Head of caudate nucleus (tissue), 42 donors: ENCODE measurements around the gene CNTNAP2.

Experiments used
- DNase-seq, 42 donors: peaks; one replicate each; pipeline versions ENCODE4 v3.0.0 to v3.0.0-alpha.2; 2020 to 2021; ENCODE audit warnings: mixed read lengths in 7 of 42
- intact Hi-C: fragments of 100-400 bp; cut with DNase I; formaldehyde crosslinking; loops from one replicate; pipeline ENCODE4 v1.15.0; 2022

Gene CNTNAP2

DNA sequence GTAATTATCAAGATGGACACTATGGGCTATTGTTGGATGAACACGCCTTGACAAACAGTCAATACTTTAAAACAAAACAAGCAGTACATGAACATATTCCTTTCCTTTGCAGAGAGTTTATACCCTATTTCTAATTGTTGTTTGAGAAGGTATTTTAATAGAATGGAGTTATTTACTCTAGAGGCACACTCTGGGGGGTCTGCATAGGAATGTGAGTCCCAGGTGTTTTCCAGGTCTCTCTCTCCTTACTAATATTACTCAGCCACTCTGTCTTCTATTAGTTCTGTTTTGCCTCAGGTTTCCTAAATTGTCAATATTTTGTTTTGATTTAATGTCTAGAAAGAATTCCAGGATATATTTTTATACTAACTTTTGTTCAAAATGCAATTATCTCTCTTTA, 1091.4 kb downstream of the CNTNAP2 start:
- intact Hi-C loops: no loop called here
- DNase-seq: no peak

- no peak for DNase-seq
- intact Hi-C loops: no loop called here
Observed at GRCh38 chr7:147231275-147231674, 1114.7 kb downstream of the CNTNAP2 start.

DNA sequence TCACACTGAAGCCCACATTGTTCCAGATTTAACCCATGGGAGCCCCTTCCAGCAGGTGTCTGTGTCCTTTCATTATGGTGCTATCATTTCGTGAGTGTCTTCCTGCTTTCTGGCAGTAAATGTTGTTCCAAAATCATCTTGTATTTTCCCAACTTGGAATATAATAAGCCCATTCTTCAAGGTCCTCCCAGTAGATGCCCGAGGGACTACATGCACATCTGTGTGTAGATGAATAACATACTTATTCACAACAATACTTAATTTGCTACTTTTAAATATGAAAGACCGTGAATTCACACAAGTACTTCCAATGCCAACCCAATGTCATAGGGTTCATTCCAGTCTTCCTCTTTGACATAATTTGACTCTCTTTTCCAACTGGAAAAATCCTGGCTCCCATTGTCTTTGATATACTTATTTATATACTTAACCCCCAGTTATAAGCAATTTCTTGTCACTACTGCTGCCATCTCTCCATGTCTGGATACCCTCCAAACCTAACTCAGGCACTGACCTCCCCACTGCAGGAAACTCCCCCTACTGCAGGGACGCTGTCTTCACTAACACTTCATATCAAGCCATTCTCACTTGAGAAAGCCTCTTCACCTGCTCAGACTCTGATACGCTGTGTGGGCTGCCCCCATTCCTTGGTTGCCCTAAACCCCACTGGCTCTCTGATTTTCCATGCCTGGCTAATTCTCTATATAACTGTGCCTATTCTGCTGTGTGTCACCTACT, 1119.2 kb downstream of the CNTNAP2 start:
- DNase-seq: no peak
- intact Hi-C loops: no loop called here

DNA sequence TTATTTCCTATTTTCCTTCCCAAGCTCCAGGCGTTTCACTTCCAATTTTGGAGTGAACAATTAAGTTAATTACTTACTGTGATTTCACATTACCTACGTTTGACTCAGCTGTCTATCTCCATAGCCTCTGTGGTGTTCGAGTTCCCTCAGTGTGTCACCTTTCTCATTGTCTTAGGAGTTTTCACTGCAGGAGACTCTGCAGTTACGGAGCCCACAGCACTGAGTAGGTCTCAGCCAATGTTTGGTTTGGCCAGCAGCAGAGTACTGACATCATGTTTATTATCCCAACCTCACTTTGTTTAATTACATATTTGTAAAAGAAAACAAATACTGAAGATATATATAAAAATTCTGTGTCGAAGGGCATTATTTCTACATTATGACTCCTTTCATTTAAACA, 1123.9 kb downstream of the CNTNAP2 start:
- no peak for DNase-seq
- intact Hi-C loops: no loop called here

GRCh38 chr7:147245274-147245673, 1128.7 kb downstream of the CNTNAP2 start:
- DNase-seq: peak; percentile 6 to 83 (median 50)
- intact Hi-C loops: no loop called here

DNA sequence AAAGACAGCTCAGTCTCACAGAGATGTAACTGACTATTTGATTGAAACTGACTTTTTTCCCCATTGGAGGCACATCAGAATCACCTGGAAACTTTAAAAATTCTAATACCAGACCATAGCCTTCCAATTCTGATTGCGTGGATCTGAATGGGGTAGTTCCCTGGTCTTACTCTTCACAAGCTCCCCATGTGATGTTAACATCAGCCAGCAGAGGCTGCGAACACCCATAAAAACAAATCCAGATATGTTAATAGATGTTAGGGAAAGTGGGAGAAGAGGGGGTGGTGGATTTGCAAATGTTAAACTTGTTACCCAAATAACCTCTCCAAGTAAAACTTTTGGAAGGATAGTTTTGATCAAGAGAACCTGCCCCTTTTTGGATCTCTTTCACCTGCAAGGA, 1133.4 kb downstream of the CNTNAP2 start:
- intact Hi-C loops: no loop called here
- peak in 5 of 42 donors; percentile 6 to 43 (median 12) for DNase-seq

DNA sequence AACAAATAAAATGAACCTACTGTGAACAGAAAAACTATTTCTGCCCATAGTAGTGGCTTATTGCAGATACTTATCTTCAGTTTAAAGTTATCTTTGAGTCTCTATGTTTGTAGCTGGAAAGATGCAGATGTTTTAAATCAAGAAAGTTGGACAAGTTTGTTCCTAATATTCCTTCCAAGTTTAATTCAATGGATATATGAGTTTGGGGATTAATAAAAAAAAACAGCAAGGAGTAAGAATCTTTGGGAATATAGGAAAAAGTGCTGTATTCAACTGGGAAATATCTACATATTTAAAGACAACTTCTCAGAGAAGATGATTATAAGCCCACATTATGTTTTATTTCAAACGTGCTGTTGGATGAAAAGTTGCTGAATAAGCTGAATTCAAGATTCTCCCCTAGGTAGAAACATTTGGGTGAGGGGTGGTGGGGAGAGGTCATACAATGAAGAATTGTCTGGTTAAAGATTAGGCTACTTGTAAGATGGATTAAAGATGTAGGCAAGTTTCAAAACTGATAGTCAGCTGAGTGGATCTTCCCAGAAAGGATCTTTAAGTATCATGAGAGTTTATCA, 1135.2 kb downstream of the CNTNAP2 start:
- no peak for DNase-seq
- intact Hi-C loops: no loop called here

GRCh38 chr7:147261693-147262092, 1145.1 kb downstream of the CNTNAP2 start:
- intact Hi-C loops: no loop called here
- DNase-seq: no peak

GRCh38 chr7:147265528-147265927, 1148.9 kb downstream of the CNTNAP2 start:
- no peak for DNase-seq
- intact Hi-C loops: no loop called here

- intact Hi-C loops: no loop called here
- DNase-seq: no peak
Observed at GRCh38 chr7:147276106-147276505, 1159.5 kb downstream of the CNTNAP2 start.

DNA sequence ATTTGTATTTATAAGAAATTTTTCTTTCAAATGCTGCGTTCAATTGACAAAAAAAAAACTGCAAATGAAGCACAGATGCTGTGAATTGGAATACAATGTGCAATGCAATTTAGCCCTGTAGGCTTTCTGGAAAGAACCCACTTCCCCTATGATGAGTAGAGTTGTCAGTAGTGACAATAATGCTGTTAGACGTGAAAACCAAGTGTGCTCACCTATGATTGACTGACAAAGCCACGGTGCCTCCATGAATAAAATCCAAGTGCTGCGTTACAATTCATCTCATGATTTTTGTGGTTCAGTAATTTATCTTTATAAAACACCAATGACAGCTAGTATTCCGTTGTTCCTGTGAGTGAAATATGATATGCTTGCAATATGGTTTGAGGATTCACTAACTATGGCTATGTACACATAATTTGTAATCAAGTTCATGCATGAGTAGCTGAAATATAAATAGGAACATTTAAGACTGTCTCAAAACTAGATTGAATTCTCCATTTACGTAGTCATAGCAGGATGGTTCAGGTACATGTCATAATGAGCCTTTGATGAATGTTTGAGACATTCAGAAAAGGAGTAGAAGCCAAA, 1160.3 kb downstream of the CNTNAP2 start:
- no peak for DNase-seq
- intact Hi-C loops: no loop called here

DNA sequence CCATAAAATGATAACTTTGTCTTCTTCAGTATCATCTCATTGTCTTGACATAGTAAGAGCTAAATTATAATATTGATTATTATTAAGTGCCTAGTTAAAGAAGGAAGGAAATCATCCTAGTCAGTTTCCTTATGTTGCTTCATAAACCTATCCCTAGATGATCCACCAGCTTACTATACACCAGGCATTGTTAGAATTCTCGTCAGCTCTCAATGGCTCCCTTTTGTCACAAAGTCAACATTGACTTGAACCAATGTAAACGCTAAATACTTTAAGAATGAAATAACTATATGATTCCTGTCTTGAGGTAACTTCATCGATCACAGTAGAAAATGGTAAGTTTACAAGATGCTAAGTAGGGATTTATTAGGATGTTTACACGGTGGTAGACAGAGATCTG, 1162.9 kb downstream of the CNTNAP2 start:
- intact Hi-C loops: no loop called here
- DNase-seq: peak in 2 of 42 donors; percentile 7 to 9

DNA sequence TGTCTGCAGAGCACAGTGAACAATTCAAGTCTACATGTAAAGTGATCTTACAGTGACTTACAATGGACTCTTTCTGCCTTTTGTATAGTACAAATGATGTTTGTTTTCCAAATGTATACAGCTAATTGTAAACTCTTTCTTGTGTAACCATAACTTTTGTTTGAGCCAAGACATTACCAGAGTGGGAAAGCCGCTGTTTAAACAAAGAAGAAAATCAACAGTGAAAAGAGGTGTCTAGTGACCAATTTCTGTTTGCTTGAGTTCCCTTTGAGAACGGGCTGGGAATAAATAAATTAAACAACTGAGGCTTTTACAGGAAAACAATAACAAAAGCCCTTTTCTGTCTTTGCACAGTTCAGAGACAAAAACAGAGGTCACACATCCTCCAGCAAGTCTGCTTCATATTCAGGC, 1163.4 kb downstream of the CNTNAP2 start:
- DNase-seq: peak in 11 of 42 donors; percentile 7 to 54 (median 17)
- intact Hi-C loops: no loop called here

GRCh38 chr7:147282204-147282603, 1165.6 kb downstream of the CNTNAP2 start:
- no peak for DNase-seq
- intact Hi-C loops: no loop called here

GRCh38 chr7:147296201-147296600, 1179.6 kb downstream of the CNTNAP2 start:
- intact Hi-C loops: no loop called here
- no peak for DNase-seq

- intact Hi-C loops: no loop called here
- DNase-seq: no peak
Observed at GRCh38 chr7:147296986-147297385, 1180.4 kb downstream of the CNTNAP2 start.

GRCh38 chr7:147298611-147299043, 1182.0 kb downstream of the CNTNAP2 start:
- DNase-seq: no peak
- intact Hi-C loops: no loop called here

- intact Hi-C loops: no loop called here
- no peak for DNase-seq
Observed at GRCh38 chr7:147300293-147300692, 1183.7 kb downstream of the CNTNAP2 start.

DNA sequence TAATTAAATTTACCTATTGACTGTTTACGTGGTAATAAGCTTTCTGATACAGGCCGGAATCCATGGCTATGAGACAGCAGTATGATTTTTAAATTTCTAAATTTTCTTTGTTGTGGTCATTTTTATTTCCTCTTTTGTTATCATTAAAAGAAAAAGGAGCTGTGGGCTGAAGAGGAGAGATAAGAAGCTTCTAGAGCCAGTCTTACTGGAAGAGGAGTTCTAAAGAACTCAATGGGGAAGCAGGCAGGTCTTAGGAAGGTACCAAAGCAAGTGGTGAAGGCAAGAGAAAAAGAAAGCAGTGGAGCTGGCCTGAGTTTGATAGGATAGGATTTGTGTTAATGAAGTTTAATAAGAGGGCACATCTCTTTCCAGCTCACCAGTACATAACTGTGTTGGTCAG, 1187.8 kb downstream of the CNTNAP2 start:
- no peak for DNase-seq
- intact Hi-C loops: no loop called here

DNA sequence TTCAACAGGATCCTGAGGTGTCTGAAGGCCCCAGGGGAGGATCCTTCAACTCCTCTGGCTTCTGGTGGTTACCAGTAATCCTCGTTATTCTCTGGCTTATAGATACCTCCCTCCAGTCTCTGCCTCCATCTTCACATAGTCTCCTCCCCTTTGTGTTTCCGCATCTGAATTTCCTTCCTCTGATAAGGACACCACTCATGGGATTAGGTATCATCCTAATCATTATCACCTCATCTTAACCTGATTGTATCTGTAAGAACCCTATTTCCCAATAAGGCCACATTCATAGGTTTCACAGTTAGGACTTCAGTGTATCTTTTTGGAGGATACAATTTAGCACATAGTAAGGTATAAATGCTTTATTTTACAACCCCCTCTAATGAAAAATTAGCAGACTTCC, 1189.2 kb downstream of the CNTNAP2 start:
- intact Hi-C loops: no loop called here
- DNase-seq: no peak

DNA sequence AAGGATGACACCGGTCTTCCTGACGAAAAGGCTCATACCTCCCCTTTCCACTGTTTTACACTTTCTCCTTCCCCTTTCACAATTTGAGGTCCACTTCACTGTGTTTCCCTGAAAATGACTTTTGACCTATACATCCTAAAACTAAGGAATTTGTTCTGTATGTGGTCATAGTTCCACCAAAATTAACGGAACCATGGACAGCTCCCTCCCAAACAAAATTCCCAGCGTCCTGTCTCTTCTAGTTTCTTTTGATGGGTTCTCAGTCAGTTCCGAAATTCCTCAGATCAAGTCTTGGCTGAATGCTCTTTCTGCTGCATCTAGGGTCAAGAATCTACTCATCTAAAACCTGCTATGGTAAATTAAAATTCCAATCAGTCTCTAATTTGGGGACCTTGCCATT, 1191.9 kb downstream of the CNTNAP2 start:
- intact Hi-C loops: no loop called here
- DNase-seq: no peak
